Right kidney (tissue), 1 donor: Measurements from ENCODE around the gene SYPL1.

ENCODE experiments used
- DNase-seq: peaks from one replicate; pipeline ENCODE4 v3.0.0-alpha.2; 2016

SYPL1 gene

GRCh38 chr7:106125417-106125816 is 13.3 kb upstream of the SYPL1 start:
- no peak for DNase-seq

GRCh38 chr7:106124186-106124585 is 12.1 kb upstream of the SYPL1 start:
- no peak for DNase-seq

- no peak for DNase-seq
Measured at GRCh38 chr7:106122713-106123112, 10.6 kb upstream of the SYPL1 start.

GRCh38 chr7:106121189-106121810 is 9.2 kb upstream of the SYPL1 start:
- no peak for DNase-seq

- no peak for DNase-seq
Measured at GRCh38 chr7:106120500-106120899, 8.4 kb upstream of the SYPL1 start.

DNA sequence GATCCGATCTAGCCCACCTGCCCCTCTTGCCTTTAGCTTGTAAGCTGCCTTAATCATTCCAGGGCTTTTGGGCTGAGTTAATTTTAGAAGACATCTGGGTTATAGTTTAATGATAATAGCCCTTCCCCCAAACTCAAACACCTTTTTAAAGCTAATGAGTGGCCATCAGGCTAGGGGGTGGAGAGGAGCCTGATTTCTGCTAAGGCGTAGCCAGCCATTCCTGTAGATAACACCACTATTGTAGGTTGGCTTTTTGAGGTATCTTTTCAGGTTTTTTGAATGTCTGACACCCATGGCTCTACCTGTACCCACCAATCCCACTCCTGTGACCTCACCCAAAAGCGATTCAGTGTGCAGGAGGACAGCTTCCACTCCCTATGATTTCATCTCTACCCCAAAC is 7.6 kb upstream of the SYPL1 start:
- no peak for DNase-seq

- no peak for DNase-seq
Measured at GRCh38 chr7:106117786-106118544, 5.9 kb upstream of the SYPL1 start.

- no peak for DNase-seq
Measured at GRCh38 chr7:106116161-106116704, 4.1 kb upstream of the SYPL1 start.

DNA sequence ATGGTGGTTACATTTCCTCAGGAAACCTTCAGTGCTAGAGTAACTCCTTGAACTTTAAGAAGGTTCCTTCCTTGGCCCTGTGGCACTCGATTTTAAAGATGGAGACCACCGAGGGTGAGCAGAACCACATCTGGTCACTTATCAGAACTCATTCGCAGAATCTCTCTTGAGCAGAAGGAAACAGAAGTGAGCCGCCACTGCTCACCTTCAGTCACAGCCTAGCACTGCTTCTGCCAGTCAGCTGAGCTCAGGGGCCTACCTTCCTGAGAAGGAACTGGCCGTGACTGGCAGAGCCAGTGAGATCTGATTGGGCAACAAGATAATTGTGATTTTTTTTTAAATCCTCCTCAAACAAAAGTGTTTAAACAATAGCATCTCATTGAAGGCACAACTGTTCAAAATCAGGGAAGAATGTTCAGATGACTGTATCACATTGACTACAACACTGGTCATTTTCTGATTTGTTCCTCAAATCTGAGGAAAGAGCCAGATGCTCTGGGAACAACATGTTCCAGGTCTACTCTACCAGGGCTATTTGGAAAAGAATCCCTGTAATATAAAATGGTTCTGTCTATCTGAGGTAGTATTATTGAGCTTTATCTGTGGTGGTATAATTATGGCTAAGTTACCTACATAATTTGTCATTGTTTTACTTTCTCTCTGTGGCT is 2.7 kb upstream of the SYPL1 start:
- no peak for DNase-seq

- no peak for DNase-seq
Measured at GRCh38 chr7:106112972-106113421, 885 bp upstream of the SYPL1 start.

DNA sequence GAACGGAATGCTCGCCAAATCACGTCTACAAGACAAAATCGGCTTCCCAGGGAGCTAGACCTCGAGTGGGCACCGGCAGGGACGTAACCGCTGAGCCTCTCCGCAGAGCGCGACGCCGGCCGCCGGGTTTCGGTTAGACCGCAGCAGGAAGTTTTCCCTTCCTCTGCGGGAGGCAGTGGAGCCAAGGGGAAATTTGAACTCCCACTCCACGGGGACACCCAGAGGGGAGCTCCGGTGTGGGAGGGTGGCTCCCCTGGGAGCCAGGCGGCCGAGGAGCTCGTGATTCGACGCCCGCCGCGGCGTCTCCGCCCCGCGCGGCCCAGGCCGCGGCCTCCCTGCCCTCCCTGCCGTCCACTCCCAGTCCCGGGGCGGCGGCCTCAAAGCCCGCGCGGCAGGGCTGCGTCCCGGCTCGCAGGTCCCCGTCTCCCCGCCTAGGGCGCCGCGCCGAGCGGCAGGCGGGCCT is 426 bp downstream of the SYPL1 start:
- no peak for DNase-seq

DNA sequence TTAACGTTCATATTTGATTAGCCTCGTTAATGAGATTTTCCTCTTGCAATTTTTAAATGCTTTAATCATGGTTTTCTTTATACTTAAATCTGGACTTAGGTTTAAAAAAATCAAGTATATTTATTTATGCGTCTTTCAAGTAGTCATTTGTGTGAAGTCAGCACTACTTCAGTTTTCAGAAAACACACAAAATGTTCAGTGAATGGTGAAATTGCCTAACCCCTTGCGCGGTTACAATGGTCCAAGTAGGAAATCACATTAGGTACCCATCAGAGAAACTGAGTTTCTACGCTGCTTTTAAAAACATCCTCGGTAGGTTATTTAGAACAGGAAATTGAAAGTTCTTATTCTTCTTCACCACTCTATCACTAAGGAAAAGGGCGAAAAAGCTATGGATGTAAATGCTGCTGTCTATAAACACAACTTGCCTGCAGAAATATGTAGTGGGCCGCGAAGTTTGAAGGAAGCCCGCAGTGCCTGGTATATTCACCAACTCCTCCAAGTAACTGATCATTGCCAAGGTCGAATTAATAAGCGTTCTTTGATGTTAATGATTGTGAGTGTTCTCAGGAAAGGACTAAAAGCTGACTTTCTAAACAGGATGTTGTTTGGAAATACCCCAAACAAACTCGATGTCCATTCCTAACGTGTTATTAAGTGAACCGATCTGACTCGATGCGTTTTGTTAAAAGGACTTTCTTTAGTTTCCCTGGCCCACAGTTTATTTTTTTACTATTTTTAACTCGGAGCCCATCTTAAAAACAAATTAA is 1.0 kb downstream of the SYPL1 start:
- no peak for DNase-seq

GRCh38 chr7:106110238-106110560 is 1.9 kb downstream of the SYPL1 start:
- no peak for DNase-seq

GRCh38 chr7:106109521-106110237 is 2.4 kb downstream of the SYPL1 start:
- DNase-seq: no peak

DNA sequence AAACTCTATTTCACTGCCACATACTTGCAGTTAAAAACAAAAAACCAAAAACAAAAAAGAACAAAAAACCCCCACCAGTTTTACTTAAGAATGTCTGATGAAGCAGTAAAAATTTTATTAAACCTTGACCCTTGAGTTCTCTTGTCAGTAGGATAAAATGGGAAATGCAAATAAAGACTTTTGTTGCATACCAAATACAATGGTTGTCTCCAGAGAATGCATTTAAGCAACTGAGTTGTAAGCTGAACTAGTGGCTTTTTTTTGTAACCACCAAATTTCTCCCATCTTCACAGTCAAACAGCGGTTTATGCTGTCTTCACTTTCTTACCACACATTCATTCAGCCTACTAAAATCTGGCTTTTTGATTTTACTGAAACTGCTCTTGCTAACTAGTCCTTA is 3.1 kb downstream of the SYPL1 start:
- DNase-seq: no peak

- no peak for DNase-seq
Measured at GRCh38 chr7:106104721-106105260, 7.3 kb downstream of the SYPL1 start.

DNA sequence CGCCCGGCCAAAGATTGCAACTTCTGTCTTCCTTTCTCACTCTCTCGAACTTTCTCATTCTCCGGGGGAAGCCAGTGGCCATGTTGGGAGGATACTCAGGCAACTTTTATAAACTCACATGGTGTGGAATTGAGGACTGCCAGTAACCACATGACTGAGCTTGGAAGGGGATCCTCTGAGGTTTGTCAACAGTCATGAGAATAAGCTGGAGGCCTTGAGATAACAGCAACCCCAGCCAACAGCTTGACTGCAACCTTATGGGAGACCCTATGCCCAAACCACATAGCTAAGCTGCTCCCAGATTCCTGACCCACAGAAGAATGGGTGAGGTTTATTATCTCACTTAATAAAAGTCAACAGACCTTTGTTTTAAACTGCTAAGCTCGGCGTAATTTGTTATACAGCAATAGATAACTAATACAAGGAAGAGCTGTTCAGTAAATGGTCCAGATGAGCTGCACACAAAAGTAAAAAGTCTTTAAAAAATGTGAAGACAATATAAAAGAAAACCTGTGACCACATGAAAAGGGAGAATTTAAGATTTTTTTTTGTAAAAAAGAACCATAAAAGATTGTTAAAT is 9.6 kb downstream of the SYPL1 start:
- no peak for DNase-seq

DNA sequence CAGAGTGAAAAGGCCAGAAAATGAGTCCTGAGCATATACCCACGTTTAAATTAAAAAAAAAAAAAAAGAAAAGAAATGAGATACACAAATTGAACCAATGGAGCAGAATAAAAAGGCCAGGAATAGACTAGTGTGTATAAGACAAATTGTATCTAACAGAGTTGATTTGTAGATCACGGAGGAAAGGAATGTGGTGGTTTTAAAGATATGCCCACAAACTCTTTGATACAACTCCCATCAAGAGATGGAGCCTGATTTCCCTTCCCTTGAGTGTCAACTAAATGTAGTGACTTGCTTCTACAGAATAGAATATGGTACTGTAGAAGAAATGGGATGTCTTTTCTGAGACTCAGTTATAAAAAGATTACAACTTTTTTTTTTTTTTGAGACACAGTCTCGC is 10.4 kb downstream of the SYPL1 start:
- no peak for DNase-seq

DNA sequence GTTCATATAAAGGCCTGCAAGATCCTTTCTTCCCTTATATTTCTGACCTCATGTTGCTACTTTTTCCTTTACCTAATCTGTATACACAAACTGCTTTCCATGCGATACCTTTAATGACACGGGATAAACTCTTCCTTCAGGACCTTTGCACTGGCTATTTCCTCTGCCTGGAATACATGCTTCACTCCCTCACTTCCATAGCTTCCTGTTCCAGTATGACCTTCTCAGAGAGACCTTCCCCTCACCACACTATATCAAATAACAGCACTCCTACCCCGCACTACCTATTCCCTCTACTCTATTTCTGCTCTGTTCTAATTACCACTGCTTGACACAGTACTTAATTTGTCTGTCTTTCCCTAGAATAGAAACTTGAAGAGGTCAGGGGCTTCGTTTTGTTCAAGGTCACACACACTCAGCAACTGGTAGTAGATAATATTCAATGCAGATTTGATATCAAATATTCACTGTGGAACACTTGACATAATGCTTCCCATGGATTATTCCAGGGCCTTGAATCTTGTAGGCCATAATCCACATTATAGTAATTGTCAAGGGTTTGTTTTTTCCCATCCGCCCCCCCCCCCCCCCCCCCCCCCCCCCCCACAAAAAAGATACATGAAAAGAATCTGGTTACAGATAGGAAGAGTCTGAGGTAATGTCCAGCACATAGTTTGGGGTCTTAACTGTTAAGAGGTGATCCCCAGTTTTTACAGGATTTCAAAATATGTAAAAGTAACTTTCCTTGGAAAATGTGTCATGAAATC is 11.1 kb downstream of the SYPL1 start:
- no peak for DNase-seq

- DNase-seq: no peak
Measured at GRCh38 chr7:106099539-106099938, 12.6 kb downstream of the SYPL1 start.
